GM12878 (cell line): ENCODE data around the gene CNKSR1. TPM values are rescaled to one million over a fixed set of nuclear protein-coding genes. Genes with fewer than 3 reads are reported as not detected.

ENCODE experiments used
- ATAC-seq: fragments of 200-7000 bp; cut with Tn5 transposase; 3 replicates; pipeline ENCODE4 v1.9.1; 2020; ENCODE audit warnings: mild to moderate bottlenecking, moderate library complexity
- BruUV-seq: library from RNA; stranded (reverse); fragments of 400-500 nt; replicated peaks from 2 replicates; lab custom pipeline; 2021; lab: Mats Ljungman, UMichigan
- CTCF ChIA-PET: fragments of 300-600 bp; sonication (Branson Sonifier 250); formaldehyde crosslinking; extraction: SDS; loops from one replicate; lab custom pipeline; 2021; ENCODE audit warnings: inconsistent platforms; lab: Yijun Ruan, JAX
- POLR2A ChIA-PET: fragments of 350-600 bp; formaldehyde crosslinking; extraction: SDS; loops from one replicate; lab custom pipeline; 2021; ENCODE audit warnings: inconsistent platforms; lab: Charles Lee
- RAD21 ChIA-PET: fragments of 300-600 bp; sonication (Branson Sonifier 250); formaldehyde crosslinking; loops from one replicate; lab custom pipeline; 2023; ENCODE audit warnings: antibody characterized with exemption; ENCODE audit not compliant: unreplicated experiment; lab: Charles Lee
- SMC1A ChIA-PET: fragments of 300-600 bp; sonication (Branson Sonifier 250); formaldehyde crosslinking; loops from one replicate; lab custom pipeline; 2023; ENCODE audit not compliant: unreplicated experiment, uncharacterized antibody; lab: Charles Lee
- DNase-seq: peaks from one replicate; pipeline ENCODE4 v3.0.0-alpha.2; 2011; ENCODE audit warnings: low read depth, low spot score
- FAIRE-seq: peaks from 3 replicates; lab custom pipeline; 2011; peaks lifted over from hg19 to GRCh38; lab: Jason Lieb, UNC
- H2AFZ ChIP-seq: 2 replicates; pipeline ENCODE4 v1.6.0; 2011; ENCODE audit warnings: low read depth, low read length, control low read depth; ENCODE audit not compliant: control insufficient read depth
- H3K27ac ChIP-seq: 2 replicates; pipeline ENCODE4 v1.5.1; 2011; ENCODE audit warnings: control low read depth; ENCODE audit not compliant: control insufficient read depth, insufficient read depth
- H3K27me3 ChIP-seq, 2 experiments: replicated peaks in 1 of 2; 2 replicates each; pipeline versions ENCODE4 v1.6.0 to v1.6.1; 2011; ENCODE audit warnings: low read length in 1 of 2; ENCODE audit not compliant: control insufficient read depth in 2 of 2, insufficient read depth in 2 of 2
- H3K36me3 ChIP-seq, 2 experiments: 2 replicates each; pipeline ENCODE4 v1.5.1; 2011; ENCODE audit warnings: low read length in 1 of 2; ENCODE audit not compliant: control insufficient read depth in 2 of 2, insufficient read depth in 2 of 2
- H3K4me1 ChIP-seq: 2 replicates; pipeline ENCODE4 v1.6.1; 2011; ENCODE audit warnings: mild to moderate bottlenecking, low read length, moderate library complexity, mixed read lengths; ENCODE audit not compliant: control insufficient read depth, insufficient read depth
- H3K4me2 ChIP-seq: 2 replicates; pipeline ENCODE4 v1.6.0; 2011; ENCODE audit warnings: control low read depth; ENCODE audit not compliant: control insufficient read depth, insufficient read depth
- H3K4me3 ChIP-seq: fragments of 200-600 bp; sonication (generic); 2 replicates; pipeline ENCODE4 v1.5.1; 2016
- H3K79me2 ChIP-seq: 2 replicates; pipeline ENCODE4 v1.6.0; 2011; ENCODE audit warnings: low read length; ENCODE audit not compliant: control insufficient read depth, insufficient read depth
- H3K9ac ChIP-seq: 2 replicates; pipeline ENCODE4 v1.8.0; 2011; ENCODE audit warnings: low read length, control low read depth, mixed read lengths; ENCODE audit not compliant: control insufficient read depth, insufficient read depth
- H3K9me3 ChIP-seq: replicated peaks from 3 replicates; pipeline ENCODE4 v1.5.1; 2011; ENCODE audit warnings: mild to moderate bottlenecking, low read length; ENCODE audit not compliant: control insufficient read depth, insufficient read depth
- H4K20me1 ChIP-seq: 2 replicates; pipeline ENCODE4 v1.6.0; 2011; ENCODE audit not compliant: control insufficient read depth, insufficient read depth
- BCL3 ChIP-seq: IDR thresholded peaks from 2 replicates; pipeline ENCODE4 v1.6.1; 2011; ENCODE audit warnings: borderline replicate concordance, low read depth, mild to moderate bottlenecking, moderate library complexity, low read length; ENCODE audit not compliant: insufficient read depth, poor library complexity, severe bottlenecking
- CHD2 ChIP-seq: IDR thresholded peaks from 2 replicates; pipeline ENCODE4 v1.6.1; 2011; ENCODE audit warnings: low read depth, low read length, improper control_type of control experiment, borderline replicate concordance
- CREM ChIP-seq: IDR thresholded peaks from 2 replicates; pipeline ENCODE4 v1.6.1; 2014; ENCODE audit warnings: antibody characterized with exemption, low read depth
- EP300 ChIP-seq, 2 experiments: fragments of 150-350 bp in 1 of 2; IDR thresholded peaks; 2 replicates each; pipeline ENCODE4 v1.6.1; 2011 to 2012; ENCODE audit warnings: low read depth in 2 of 2, low read length in 2 of 2, borderline replicate concordance in 1 of 2, improper control_type of control experiment in 1 of 2, inconsistent platforms in 1 of 2; ENCODE audit not compliant: control insufficient read depth in 1 of 2
- JUNB ChIP-seq: IDR thresholded peaks from 2 replicates; pipeline ENCODE4 v1.6.1; 2016; ENCODE audit warnings: antibody characterized with exemption, mild to moderate bottlenecking
- MEF2A ChIP-seq: IDR thresholded peaks from 2 replicates; pipeline ENCODE4 v1.6.1; 2011; ENCODE audit warnings: low read depth, mild to moderate bottlenecking, low read length, moderate library complexity; ENCODE audit not compliant: insufficient read depth
- MTA3 ChIP-seq: IDR thresholded peaks from 2 replicates; pipeline ENCODE4 v1.6.1; 2012; ENCODE audit warnings: low read length, inconsistent platforms, borderline replicate concordance
- NR2C2 ChIP-seq: IDR thresholded peaks from 2 replicates; pipeline ENCODE4 v1.6.1; 2011; ENCODE audit warnings: borderline replicate concordance, low read depth; ENCODE audit not compliant: control insufficient read depth, insufficient read length
- RB1 ChIP-seq: fragments of 450-650 bp; formaldehyde crosslinking; IDR thresholded peaks from 2 replicates; pipeline ENCODE4 v1.6.1; 2017; ENCODE audit warnings: mild to moderate bottlenecking, borderline replicate concordance
- RELA ChIP-seq: fragments of 450-650 bp; IDR thresholded peaks from 2 replicates; pipeline ENCODE4 v1.8.0; 2014; ENCODE audit warnings: borderline replicate concordance; ENCODE audit not compliant: partially characterized antibody
- TARDBP ChIP-seq: IDR thresholded peaks from 2 replicates; pipeline ENCODE4 v1.6.1; 2016; ENCODE audit warnings: borderline replicate concordance
- ZBED1 ChIP-seq: IDR thresholded peaks from 2 replicates; pipeline ENCODE4 v1.6.1; 2016; ENCODE audit warnings: borderline replicate concordance
- ZNF24 ChIP-seq: fragments of 450-650 bp; IDR thresholded peaks from 2 replicates; pipeline ENCODE4 v1.6.1; 2017; ENCODE audit warnings: antibody characterized with exemption, mild to moderate bottlenecking
- WGBS: methylation state at CpG from one replicate; pipeline ENCODE4 v1.1.6; 2016; ENCODE audit warnings: low lambda C conversion rate; ENCODE audit not compliant: insufficient replicate concordance, insufficient coverage; ENCODE audit errors: missing lambda C conversion rate; 5-methylcytosine and 5-hydroxymethylcytosine counted together
- in situ Hi-C: fragments of 300-500 bp; cut with MboI; formaldehyde crosslinking; loops from 9 replicates; pipeline ENCODE4 v1.14.3; 2018; ENCODE audit warnings: mixed read lengths
- intact Hi-C: fragments of 100-400 bp; cut with micrococcal nuclease; formaldehyde crosslinking; loops from one replicate; pipeline ENCODE4 v1.14.2; 2022; ENCODE audit not compliant: unreplicated experiment
- polyA plus RNA-seq, 11 experiments: library from polyadenylated mRNA; depleted of rRNA in 4 of 11; unstranded in 6 of 11; stranded (reverse) in 5 of 11; fragments of >200 nt; fragmentation: Nextera tagmentation in 4 of 11; fragmentation: Illumina TruSeq in 1 of 11; extraction: Ambion mirVana in 4 of 11; extraction: Trizol in 1 of 11; gene quantifications; 1 replicate in 1 of 11; 2 replicates in 10 of 11; pipeline versions ENCODE4 v1.2.1 to v1.2.3, GENCODE V29; 2011 to 2016; ENCODE audit warnings: inconsistent platforms in 2 of 11, missing spikeins in 2 of 11, low read depth in 1 of 11
- total RNA-seq, 4 experiments: library from RNA; depleted of rRNA in 3 of 4; stranded (reverse); fragments of >200 nt in 3 of 4; fragmentation: Illumina TruSeq in 1 of 4; extraction: Trizol in 1 of 4; gene quantifications; 2 replicates each; pipeline versions ENCODE4 v1.2.1 to v1.2.3, GENCODE V29; 2013 to 2021
- TF ChIP-seq, protein P1 (sequence below): fragments of 450-650 bp; formaldehyde crosslinking; IDR thresholded peaks from 2 replicates; pipeline ENCODE4 v1.4.0; 2020; ENCODE audit warnings: mild to moderate bottlenecking, moderate library complexity
- TF ChIP-seq, protein P2 (sequence below): fragments of 450-650 bp; IDR thresholded peaks from 2 replicates; pipeline ENCODE4 v1.6.1; 2016; ENCODE audit warnings: mild to moderate bottlenecking

CNKSR1 gene
- total and polyA plus RNA-seq, 10 of the 15 experiments (the other 5 are each of a cell fraction or from before 2014, with no cell fraction given), result 0.06 to 1.2 (median 0.86) TPM

DNA sequence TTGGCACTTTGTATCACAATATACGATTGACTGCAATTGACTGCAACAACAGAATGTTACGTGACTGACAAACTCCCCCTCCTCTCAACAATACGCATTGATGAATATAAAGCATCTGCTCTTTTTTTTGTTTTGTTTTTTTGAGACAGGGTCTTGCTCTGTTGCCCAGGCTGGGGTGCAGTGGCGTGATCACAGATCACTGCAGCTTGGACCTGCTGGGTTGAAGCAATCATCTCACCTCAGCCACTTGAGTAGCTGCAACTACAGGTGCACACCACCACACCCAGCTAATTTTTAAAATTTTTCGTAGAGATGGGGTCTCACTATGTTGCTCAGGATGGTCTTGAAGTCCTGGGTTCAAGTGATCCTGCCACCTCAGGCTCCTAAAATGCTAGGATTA, 35.4 kb downstream of the CNKSR1 start (continued):
- TF ChIP-seq BCL3, result no peak
- TF ChIP-seq CREM, result no peak
- no peak for TF ChIP-seq TARDBP
- TF ChIP-seq MTA3, result no peak
- no peak for TF ChIP-seq JUNB
- no peak for TF ChIP-seq NR2C2
- TF ChIP-seq CHD2, result no peak
- no peak for TF ChIP-seq MEF2A
- TF ChIP-seq, all 136 proteins: peak for 0

DNA sequence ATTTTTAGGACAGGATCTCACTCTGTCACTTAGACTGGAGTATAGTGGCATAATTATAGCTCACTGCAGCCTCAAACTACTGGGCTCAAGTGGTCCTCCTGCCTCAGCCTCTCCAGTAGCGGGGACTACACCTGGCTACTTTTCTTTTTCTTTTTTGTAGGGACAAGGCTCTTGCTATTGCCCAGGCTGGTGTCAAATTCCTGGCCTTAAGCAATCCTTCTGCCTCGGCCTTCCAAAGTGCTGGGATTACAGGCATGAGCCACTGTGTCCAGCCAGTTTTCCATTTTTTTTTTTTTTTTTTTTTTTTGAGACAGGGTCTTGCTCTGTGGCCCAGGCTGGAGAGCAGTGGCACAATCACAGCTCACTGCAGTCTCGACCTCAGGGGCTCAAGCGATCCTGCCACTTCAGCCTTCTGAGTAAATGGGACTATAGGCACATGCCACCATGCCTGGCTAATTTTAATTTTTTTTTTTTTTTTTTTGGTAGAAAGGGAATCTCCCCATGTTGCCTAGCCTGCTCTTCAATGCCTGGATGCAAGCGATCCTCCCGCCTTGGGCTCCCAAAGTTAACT, 36.1 kb downstream of the CNKSR1 start:
- BruUV-seq, result no TSS peak
- no peak overlapping the region for H3K9ac ChIP-seq
- in situ Hi-C loops (no loop called here), intact Hi-C loops (no loop called here)
- no peak for ATAC-seq
- H3K4me2 ChIP-seq, result no peak overlapping the region
- no peak overlapping the region for H2AFZ ChIP-seq
- 48% methylated on average over 6 of the region's 6 CpGs for WGBS
- H3K27ac ChIP-seq, result no peak overlapping the region
- H3K4me3 ChIP-seq, result no peak overlapping the region
- H3K79me2 ChIP-seq, result no peaks in the 10 kb centered on the region
- ChIA-PET RAD21 (no interaction called here), SMC1A (interaction anchor here (0.6 kb wide), 1 partner anchor 8 kb away, joined by 3 read pairs; no protein-coding TSS in a partner anchor), CTCF (interaction anchor here (0.6 to 1.4 kb wide), 2 partner anchors 85 to 204 kb away, joined by 4 read pairs; no protein-coding TSS in a partner anchor), POLR2A (no interaction called here)
- DNase-seq, result no peak
- no peaks in the 10 kb centered on the region for H3K27me3 ChIP-seq
- H3K4me1 ChIP-seq, result no peaks in the 10 kb centered on the region
- no peaks in the 10 kb centered on the region for H4K20me1 ChIP-seq
- no peak for FAIRE-seq
- no peaks in the 10 kb centered on the region for H3K36me3 ChIP-seq
- no peaks in the 10 kb centered on the region for H3K9me3 ChIP-seq
- TF ChIP-seq ZBED1, result no peak
- no peak for TF ChIP-seq MTA3
- no peak for TF ChIP-seq ZNF24
- no peak for TF ChIP-seq RELA
- TF ChIP-seq CREM, result no peak
- TF ChIP-seq RB1, result no peak
- TF ChIP-seq, protein P1, sequence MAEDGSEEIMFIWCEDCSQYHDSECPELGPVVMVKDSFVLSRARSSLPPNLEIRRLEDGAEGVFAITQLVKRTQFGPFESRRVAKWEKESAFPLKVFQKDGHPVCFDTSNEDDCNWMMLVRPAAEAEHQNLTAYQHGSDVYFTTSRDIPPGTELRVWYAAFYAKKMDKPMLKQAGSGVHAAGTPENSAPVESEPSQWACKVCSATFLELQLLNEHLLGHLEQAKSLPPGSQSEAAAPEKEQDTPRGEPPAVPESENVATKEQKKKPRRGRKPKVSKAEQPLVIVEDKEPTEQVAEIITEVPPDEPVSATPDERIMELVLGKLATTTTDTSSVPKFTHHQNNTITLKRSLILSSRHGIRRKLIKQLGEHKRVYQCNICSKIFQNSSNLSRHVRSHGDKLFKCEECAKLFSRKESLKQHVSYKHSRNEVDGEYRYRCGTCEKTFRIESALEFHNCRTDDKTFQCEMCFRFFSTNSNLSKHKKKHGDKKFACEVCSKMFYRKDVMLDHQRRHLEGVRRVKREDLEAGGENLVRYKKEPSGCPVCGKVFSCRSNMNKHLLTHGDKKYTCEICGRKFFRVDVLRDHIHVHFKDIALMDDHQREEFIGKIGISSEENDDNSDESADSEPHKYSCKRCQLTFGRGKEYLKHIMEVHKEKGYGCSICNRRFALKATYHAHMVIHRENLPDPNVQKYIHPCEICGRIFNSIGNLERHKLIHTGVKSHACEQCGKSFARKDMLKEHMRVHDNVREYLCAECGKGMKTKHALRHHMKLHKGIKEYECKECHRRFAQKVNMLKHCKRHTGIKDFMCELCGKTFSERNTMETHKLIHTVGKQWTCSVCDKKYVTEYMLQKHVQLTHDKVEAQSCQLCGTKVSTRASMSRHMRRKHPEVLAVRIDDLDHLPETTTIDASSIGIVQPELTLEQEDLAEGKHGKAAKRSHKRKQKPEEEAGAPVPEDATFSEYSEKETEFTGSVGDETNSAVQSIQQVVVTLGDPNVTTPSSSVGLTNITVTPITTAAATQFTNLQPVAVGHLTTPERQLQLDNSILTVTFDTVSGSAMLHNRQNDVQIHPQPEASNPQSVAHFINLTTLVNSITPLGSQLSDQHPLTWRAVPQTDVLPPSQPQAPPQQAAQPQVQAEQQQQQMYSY (CRISPR knock-in tag), result no peak
- TF ChIP-seq, protein P2, sequence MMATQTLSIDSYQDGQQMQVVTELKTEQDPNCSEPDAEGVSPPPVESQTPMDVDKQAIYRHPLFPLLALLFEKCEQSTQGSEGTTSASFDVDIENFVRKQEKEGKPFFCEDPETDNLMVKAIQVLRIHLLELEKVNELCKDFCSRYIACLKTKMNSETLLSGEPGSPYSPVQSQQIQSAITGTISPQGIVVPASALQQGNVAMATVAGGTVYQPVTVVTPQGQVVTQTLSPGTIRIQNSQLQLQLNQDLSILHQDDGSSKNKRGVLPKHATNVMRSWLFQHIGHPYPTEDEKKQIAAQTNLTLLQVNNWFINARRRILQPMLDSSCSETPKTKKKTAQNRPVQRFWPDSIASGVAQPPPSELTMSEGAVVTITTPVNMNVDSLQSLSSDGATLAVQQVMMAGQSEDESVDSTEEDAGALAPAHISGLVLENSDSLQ, result no peak
- no peak for TF ChIP-seq EP300 (IDR thresholded peaks at IDR 0.05; ENCODE audit: borderline replicate concordance in 1 of 2, control insufficient read depth in 1 of 2, low read depth in 2 of 2, low read length in 2 of 2)
